Activated T-cell treated with anti-CD3 and anti-CD28 coated beads, Interleukin-2, amount 50 U/mL, for 4 hours (primary cell): Measurements from ENCODE around the gene THOC7. TPM values are rescaled to one million over a fixed set of nuclear protein-coding genes. Genes with fewer than 3 reads are reported as not detected.

Source experiments
- ATAC-seq, 2 donors: fragments of 200-7000 bp; cut with Tn5 transposase; one replicate each; pipeline ENCODE4 v1.10.0; 2021
- DNase-seq: peaks from one replicate; pipeline ENCODE4 v3.0.0-alpha.2; 2020
- H3K27me3 Mint-ChIP-seq: one replicate; pipeline ENCODE4 v1.8.0; 2021; ENCODE audit warnings: low read depth, mixed read lengths
- H3K36me3 Mint-ChIP-seq: one replicate; pipeline ENCODE4 v1.8.0; 2022; ENCODE audit warnings: mixed read lengths; ENCODE audit not compliant: insufficient read depth
- H3K4me1 Mint-ChIP-seq: one replicate; pipeline ENCODE4 v1.8.0; 2021; ENCODE audit warnings: low read depth, mixed read lengths
- H3K4me3 Mint-ChIP-seq: one replicate; pipeline ENCODE4 v1.8.0; 2021; ENCODE audit warnings: mild to moderate bottlenecking, moderate library complexity, mixed read lengths
- H3K9me3 Mint-ChIP-seq: one replicate; pipeline ENCODE4 v1.8.0; 2021; ENCODE audit warnings: mixed read lengths
- total RNA-seq, 3 donors: library from RNA; stranded (reverse); gene quantifications; one replicate each; pipeline ENCODE4 v1.2.1, GENCODE V29; 2021

The THOC7 gene
- total RNA-seq, 3 donors from 2014 or later: 70.5 to 80.3 (median 74.5) TPM

- no peaks in the 10 kb centered on the region for H3K9me3 Mint-ChIP-seq
- no peak for ATAC-seq
- peaks cover 11% of the 10 kb centered on the region for H3K36me3 Mint-ChIP-seq
- H3K4me1 Mint-ChIP-seq: peaks cover 54% of the 10 kb centered on the region
- H3K4me3 Mint-ChIP-seq: no peak overlapping the region
- no peak for DNase-seq
- no peaks in the 10 kb centered on the region for H3K27me3 Mint-ChIP-seq
These were observed 6.5 kb upstream of the THOC7 start for GRCh38 chr3:63869940-63870614.

- H3K27me3 Mint-ChIP-seq: no peaks in the 10 kb centered on the region
- no peak for ATAC-seq
- no peaks in the 10 kb centered on the region for H3K9me3 Mint-ChIP-seq
- H3K4me3 Mint-ChIP-seq: no peak overlapping the region
- DNase-seq: no peak
- peaks cover 11% of the 10 kb centered on the region for H3K36me3 Mint-ChIP-seq
- peaks cover 49% of the 10 kb centered on the region for H3K4me1 Mint-ChIP-seq
These were observed 3.6 kb upstream of the THOC7 start for GRCh38 chr3:63867225-63867624.

- H3K4me3 Mint-ChIP-seq: peak overlapping the region; percentile 84
- no peaks in the 10 kb centered on the region for H3K9me3 Mint-ChIP-seq
- peaks cover 13% of the 10 kb centered on the region for H3K36me3 Mint-ChIP-seq
- ATAC-seq (no peak), DNase-seq (no peak)
- no peaks in the 10 kb centered on the region for H3K27me3 Mint-ChIP-seq
- peaks cover 54% of the 10 kb centered on the region for H3K4me1 Mint-ChIP-seq
These were observed 1.3 kb upstream of the THOC7 start for GRCh38 chr3:63864965-63865327.

GRCh38 chr3:63864008-63864964, 681 bp upstream of the THOC7 start:
- Mint-ChIP-seq H3K36me3 (peaks cover 13% of the 10 kb centered on the region), H3K9me3 (no peaks in the 10 kb centered on the region), H3K27me3 (no peaks in the 10 kb centered on the region), H3K4me1 (peaks cover 56% of the 10 kb centered on the region), H3K4me3 (peak overlapping the region; percentile 84)
- ATAC-seq (peak; percentile 64 to 69), DNase-seq (peak; percentile 37)

GRCh38 chr3:63862804-63863149, 828 bp downstream of the THOC7 start:
- peaks cover 11% of the 10 kb centered on the region for H3K36me3 Mint-ChIP-seq
- peaks cover 56% of the 10 kb centered on the region for H3K4me1 Mint-ChIP-seq
- H3K4me3 Mint-ChIP-seq: peak overlapping the region; percentile 86
- DNase-seq (no peak), ATAC-seq (no peak)
- H3K27me3 Mint-ChIP-seq: no peaks in the 10 kb centered on the region
- H3K9me3 Mint-ChIP-seq: no peaks in the 10 kb centered on the region

GRCh38 chr3:63861306-63861705, 2.3 kb downstream of the THOC7 start:
- Mint-ChIP-seq H3K27me3 (no peaks in the 10 kb centered on the region), H3K9me3 (no peaks in the 10 kb centered on the region), H3K36me3 (peaks cover 9% of the 10 kb centered on the region), H3K4me1 (peaks cover 52% of the 10 kb centered on the region), H3K4me3 (no peak overlapping the region)
- DNase-seq: no peak
- ATAC-seq: no peak

GRCh38 chr3:63860776-63861175, 2.8 kb downstream of the THOC7 start:
- no peak for DNase-seq
- Mint-ChIP-seq H3K9me3 (no peaks in the 10 kb centered on the region), H3K4me3 (no peak overlapping the region), H3K27me3 (no peaks in the 10 kb centered on the region), H3K4me1 (peaks cover 52% of the 10 kb centered on the region), H3K36me3 (peaks cover 9% of the 10 kb centered on the region)
- ATAC-seq: no peak

- H3K27me3 Mint-ChIP-seq: no peaks in the 10 kb centered on the region
- DNase-seq: no peak
These were observed 6.3 kb downstream of the THOC7 start for GRCh38 chr3:63857311-63857710.

GRCh38 chr3:63855333-63855940, 8.2 kb downstream of the THOC7 start:
- ATAC-seq: no peak
- Mint-ChIP-seq H3K9me3 (no peaks in the 10 kb centered on the region), H3K4me1 (peaks cover 23% of the 10 kb centered on the region), H3K36me3 (peaks cover 4% of the 10 kb centered on the region), H3K4me3 (no peak overlapping the region), H3K27me3 (no peaks in the 10 kb centered on the region)
- no peak for DNase-seq

More at GRCh38 chr3:63857311-63857710, 6.3 kb downstream of the THOC7 start:
- Mint-ChIP-seq H3K9me3 (no peaks in the 10 kb centered on the region), H3K36me3 (peaks cover 5% of the 10 kb centered on the region), H3K4me3 (no peak overlapping the region), H3K4me1 (peaks cover 40% of the 10 kb centered on the region)
- no peak for ATAC-seq

- ATAC-seq (no peak), DNase-seq (no peak)
- H3K27me3 Mint-ChIP-seq: no peaks in the 10 kb centered on the region
- peaks cover 3% of the 10 kb centered on the region for H3K36me3 Mint-ChIP-seq
- peaks cover 14% of the 10 kb centered on the region for H3K4me1 Mint-ChIP-seq
- H3K9me3 Mint-ChIP-seq: no peaks in the 10 kb centered on the region
- no peak overlapping the region for H3K4me3 Mint-ChIP-seq
These were observed 10.5 kb downstream of the THOC7 start for GRCh38 chr3:63853106-63853505.

GRCh38 chr3:63851287-63851686, 12.3 kb downstream of the THOC7 start:
- no peaks in the 10 kb centered on the region for H3K27me3 Mint-ChIP-seq
- H3K4me1 Mint-ChIP-seq: peaks cover 13% of the 10 kb centered on the region
- no peak overlapping the region for H3K4me3 Mint-ChIP-seq
- peaks cover 3% of the 10 kb centered on the region for H3K36me3 Mint-ChIP-seq
- ATAC-seq (no peak), DNase-seq (no peak)
- H3K9me3 Mint-ChIP-seq: no peaks in the 10 kb centered on the region

GRCh38 chr3:63849175-63849574, 14.4 kb downstream of the THOC7 start:
- DNase-seq (no peak), ATAC-seq (no peak)
- Mint-ChIP-seq H3K27me3 (no peaks in the 10 kb centered on the region), H3K9me3 (no peaks in the 10 kb centered on the region), H3K4me3 (no peak overlapping the region), H3K36me3 (peaks cover 3% of the 10 kb centered on the region), H3K4me1 (peaks cover 5% of the 10 kb centered on the region)

- no peak for DNase-seq
- Mint-ChIP-seq H3K4me1 (peaks cover 5% of the 10 kb centered on the region), H3K36me3 (peaks cover 9% of the 10 kb centered on the region), H3K27me3 (no peaks in the 10 kb centered on the region), H3K4me3 (no peak overlapping the region), H3K9me3 (no peaks in the 10 kb centered on the region)
- ATAC-seq: no peak
These were observed 15.7 kb downstream of the THOC7 start for GRCh38 chr3:63847718-63848450.

GRCh38 chr3:63845215-63845614, 18.4 kb downstream of the THOC7 start:
- peaks cover 10% of the 10 kb centered on the region for H3K4me1 Mint-ChIP-seq
- ATAC-seq (no peak), DNase-seq (no peak)
- no peaks in the 10 kb centered on the region for H3K9me3 Mint-ChIP-seq
- no peaks in the 10 kb centered on the region for H3K27me3 Mint-ChIP-seq
- no peak overlapping the region for H3K4me3 Mint-ChIP-seq
- peaks cover 8% of the 10 kb centered on the region for H3K36me3 Mint-ChIP-seq
